Activated CD4-positive, CD25-positive, alpha-beta regulatory T cell treated with anti-CD3 and anti-CD28 coated beads, Interleukin-2, amount 50 U/mL, for 24 hours (primary cell): ENCODE data around the gene SLX4IP.
"Not testable (repeated sequence)": the region's sequence is repeated elsewhere in the genome, so short reads cannot be mapped to it uniquely, and the experiment has no call there.

ENCODE experiments used
- ATAC-seq, 2 donors: fragments of 150-1000 bp; cut with Tn5 transposase; one replicate each; pipeline ENCODE4 v1.10.0; 2021; ENCODE audit warnings: mild to moderate bottlenecking in 1 of 2, moderate library complexity in 1 of 2

Gene SLX4IP

DNA sequence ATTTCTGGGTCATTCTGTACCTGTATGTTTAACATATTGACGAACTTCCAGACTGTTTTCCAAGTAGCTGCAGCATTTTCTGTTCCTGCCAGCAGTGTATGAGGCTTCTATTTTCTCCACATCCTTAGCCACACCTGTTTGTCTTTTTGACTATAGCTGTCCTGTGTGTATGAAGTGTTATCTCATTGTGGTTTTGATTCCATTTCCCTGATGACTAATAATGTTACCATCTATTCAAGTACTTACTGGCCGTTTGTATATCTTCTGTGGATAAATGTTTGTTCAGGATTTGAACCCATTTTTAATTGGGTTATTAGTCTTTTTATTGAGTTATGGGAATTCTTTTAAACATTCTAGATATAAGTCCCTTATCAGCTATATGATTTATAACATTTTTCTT is 143.5 kb downstream of the SLX4IP start:
- no peak for ATAC-seq

GRCh38 chr20:10579942-10580341 is 144.8 kb downstream of the SLX4IP start:
- ATAC-seq, result no peak

DNA sequence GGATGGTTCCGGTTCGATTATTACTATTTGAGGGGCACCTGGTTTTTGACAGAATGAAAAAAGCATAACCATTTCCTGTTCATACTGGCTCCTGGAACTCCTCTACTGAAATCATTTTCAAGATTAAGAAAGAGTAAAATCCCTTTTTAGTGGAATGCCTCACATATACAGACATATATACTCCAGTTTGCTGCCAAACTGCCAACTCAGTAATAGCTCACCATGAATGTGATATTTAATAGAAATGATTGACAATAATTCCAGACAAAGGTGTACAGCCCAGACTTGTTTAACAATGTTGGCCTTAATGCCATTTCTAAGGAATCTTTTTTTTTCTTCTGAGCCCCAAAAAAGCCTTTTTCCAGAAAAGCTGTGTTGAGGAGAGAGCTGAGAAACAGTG is 145.6 kb downstream of the SLX4IP start:
- no peak for ATAC-seq

DNA sequence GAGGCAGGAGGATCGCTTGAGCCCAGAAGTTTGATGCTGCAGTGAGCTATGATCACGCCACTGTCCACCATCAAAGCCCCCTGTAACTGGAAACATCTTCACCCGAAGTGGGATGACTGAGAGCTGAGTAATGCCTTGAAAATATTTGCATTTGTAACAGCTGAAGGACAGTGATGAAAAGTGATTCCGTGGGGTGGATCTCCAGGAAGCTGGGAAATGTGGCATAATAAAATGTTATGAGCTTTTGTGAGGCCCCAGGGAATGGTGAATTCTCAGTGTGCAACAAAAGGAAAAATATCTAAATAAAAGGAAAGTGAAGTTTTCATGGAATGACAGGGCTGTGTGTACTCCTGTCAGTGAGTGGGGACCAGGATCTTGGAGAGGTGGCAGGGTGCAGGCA is 146.7 kb downstream of the SLX4IP start:
- no peak for ATAC-seq

DNA sequence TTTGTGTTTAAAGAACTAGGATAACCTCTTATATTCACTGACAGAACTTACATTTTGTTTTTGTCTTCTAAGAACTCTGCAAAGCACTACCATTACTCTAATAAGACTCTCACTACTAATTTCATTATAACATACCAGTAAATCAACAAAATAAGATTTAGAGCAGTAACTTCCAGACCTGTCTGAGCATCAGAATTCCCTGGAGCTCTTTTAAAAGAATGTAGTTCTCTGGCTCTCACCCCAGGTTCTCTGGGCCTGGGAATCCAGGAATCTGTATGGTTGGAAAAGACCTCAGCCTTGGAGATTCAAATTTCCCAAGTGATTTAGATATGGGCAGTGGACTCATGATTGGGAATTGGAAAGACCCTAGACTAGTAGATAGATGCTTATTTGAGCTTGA is 149.3 kb downstream of the SLX4IP start:
- no peak for ATAC-seq

GRCh38 chr20:10585308-10585707 is 150.2 kb downstream of the SLX4IP start:
- no peak for ATAC-seq

GRCh38 chr20:10586296-10586695 is 151.2 kb downstream of the SLX4IP start:
- no peak for ATAC-seq

DNA sequence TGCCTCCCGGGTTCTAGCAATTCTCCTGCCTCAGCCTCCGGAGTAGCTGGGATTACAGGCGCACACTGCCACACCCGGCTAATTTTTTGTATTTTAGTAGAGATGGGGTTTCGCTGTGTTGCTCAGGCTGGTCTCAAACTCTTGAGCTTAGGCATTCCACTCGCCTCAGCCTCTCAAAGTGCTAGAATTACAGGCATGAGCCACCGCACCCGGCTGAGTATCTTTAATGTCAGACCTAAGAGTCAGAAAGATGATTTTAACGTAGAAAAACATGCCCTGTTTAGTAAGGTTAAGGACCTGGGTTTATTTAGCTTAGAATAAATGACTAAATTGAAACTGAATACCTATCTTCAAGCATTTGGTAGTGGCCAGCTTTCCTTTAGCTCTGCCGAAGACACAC is 155.3 kb downstream of the SLX4IP start:
- not testable (repeated sequence) for ATAC-seq

GRCh38 chr20:10590950-10591671 is 156.0 kb downstream of the SLX4IP start:
- no peak for ATAC-seq

DNA sequence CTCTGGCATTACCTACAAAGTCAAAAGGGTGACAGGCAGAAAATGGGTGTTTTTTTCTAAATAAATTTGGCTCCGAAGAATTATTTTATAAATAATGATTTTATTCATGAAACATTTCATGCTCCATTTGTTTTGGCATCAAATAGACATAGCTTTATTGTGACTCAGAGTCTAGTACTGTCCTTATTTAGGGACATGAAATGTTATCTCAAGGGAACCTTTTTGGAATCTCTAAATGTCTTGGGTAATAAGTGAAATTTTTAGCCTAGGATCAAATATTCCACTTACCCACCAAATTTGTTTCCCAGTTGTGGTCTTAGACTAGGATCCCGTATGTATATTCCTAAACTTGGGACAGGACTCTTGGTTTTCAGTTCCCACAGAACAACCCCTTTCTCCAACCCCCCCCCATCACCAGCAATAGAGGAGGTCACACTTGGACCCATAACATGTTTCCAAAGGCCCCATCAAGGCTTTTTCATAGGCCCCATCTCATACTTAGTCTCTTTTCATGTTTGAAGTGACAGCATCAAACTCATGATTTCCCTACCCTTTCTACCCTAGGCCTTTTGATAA is 156.9 kb downstream of the SLX4IP start:
- ATAC-seq, result no peak

GRCh38 chr20:10594296-10594868 is 159.3 kb downstream of the SLX4IP start:
- ATAC-seq, result no peak

- ATAC-seq, result no peak
Observed at GRCh38 chr20:10595266-10595665, 160.2 kb downstream of the SLX4IP start.

- no peak for ATAC-seq
Observed at GRCh38 chr20:10595985-10596384, 160.9 kb downstream of the SLX4IP start.

GRCh38 chr20:10596710-10597121 is 161.6 kb downstream of the SLX4IP start:
- no peak for ATAC-seq

DNA sequence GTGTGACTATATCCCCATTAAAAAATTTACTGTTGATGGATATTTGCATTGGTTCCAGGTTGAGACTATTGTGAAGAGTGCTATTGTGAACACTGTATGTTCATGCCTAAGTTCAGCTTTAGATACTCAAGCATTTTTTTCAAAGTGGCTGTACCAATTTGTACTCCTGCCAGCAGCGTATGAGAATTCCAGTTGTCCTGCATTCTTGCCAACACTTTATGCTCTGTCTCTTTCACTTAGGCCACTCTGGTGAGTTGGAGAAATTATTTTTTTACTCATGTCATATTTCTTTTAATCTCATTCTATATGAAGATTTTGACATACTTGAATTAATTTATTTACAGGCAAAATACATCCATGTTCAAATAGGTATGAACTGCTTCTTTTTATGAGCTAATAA is 162.5 kb downstream of the SLX4IP start:
- no peak for ATAC-seq

- no peak for ATAC-seq
Observed at GRCh38 chr20:10602221-10602871, 167.2 kb downstream of the SLX4IP start.

GRCh38 chr20:10603378-10603777 is 168.3 kb downstream of the SLX4IP start:
- no peak for ATAC-seq

DNA sequence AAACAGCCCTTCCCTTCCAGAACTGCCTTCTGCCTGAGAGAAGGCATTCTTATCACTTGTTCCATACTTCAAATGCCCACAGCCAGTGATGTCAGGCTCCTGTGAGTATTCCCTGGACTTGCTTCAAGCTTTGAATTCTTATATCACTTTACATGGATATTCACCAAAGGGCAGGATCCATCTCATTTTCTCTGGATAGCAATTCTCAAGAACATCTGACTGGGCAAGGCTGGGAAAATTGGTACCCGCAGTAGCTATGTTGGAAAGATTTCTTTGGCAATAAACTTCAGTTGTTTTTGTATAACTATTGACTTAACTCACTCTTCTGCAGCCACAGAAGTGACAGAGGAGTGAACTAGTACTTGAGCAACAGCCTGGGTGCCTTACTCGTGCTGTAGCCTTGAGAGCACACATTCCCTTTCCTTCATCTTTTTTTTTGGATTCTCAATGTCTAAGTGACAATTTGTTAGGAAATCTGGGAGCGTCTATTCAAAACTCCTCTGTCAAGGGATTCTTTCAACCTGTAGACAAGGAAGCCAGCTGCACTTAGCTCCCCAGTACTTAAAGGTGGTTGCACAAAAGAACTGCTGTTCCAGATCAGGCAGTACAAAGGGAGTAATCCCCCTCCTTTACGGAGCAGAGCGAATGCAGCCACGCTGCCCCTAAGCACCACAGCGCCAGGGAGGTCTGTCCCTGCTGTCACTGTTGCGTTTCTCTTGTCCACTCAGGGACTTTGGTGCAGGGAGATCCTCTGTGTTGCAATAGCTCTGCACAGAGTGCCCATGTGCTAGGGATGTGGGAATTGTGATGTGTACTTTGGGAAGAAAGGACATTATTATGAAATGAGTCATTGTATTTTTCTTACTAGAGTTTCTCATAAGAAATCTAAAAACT is 169.1 kb downstream of the SLX4IP start:
- ATAC-seq, result no peak

DNA sequence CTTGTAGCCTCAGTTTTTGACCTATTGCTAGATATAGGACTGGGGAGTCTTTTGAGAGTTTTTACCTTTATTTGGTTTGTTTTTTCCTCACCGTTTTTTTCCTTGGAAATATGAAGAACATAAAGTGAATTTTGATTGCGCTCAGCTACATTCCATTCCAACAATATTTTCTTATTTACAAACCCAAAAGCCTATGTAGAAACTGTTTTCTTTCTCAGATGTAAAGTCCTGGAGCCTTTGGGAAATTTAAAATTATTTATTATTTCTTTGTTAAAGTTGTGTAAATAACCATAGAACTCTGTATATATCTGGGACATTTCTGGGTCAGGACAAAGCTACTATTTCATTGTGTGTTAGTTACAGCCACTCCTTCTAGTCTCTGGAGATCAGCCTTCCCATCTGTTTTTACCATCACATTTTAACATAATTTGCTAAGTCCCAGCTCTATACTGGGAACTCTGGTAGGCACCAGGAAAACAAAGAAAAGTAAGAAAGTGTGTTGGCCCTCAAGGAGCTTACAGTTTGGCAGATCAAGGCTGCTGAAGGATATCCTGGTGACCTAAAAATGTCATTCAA is 169.8 kb downstream of the SLX4IP start:
- ATAC-seq, result no peak

- no peak for ATAC-seq
Observed at GRCh38 chr20:10605547-10606195, 170.6 kb downstream of the SLX4IP start.

- no peak for ATAC-seq
Observed at GRCh38 chr20:10609276-10609675, 174.2 kb downstream of the SLX4IP start.

GRCh38 chr20:10609770-10610169 is 174.7 kb downstream of the SLX4IP start:
- no peak for ATAC-seq
